ENCODE measurements around the gene CALY.

DNA sequence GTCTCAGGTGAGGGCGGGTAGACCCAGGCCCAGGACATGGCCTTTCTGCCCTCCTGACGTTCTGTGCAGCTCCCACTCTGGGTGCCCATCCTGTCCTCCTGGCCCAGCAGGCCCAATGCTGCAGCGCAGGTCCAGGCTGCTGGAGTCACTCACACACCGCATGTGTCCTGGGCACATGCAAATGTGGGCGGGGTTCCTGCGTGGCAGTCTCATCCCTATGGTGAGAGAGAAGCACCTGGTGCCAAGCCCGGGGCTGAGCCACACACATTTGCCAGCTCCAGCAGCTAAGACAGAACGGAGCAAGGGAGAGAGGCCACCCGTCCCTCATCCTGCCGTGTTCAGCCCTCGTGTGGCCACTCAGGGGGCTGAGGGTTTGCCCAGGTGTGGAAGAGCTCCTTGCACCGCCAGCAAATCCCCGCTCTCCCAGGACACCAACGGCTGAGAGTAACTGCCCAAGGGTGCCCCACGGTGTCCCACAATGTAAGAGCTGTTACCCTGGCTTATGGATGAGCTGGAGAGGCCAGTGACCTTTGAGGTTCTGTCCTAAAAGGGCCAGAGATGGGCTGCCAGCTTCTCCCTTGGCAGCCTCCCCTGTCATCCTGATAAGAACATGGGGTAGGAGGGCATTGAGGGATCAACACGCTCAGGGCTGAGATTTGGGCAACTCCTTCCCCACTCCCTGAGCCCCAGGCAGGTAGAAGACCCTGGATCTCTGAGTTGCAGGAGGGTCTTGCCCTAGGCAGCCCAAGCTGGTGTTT, 16.7 kb upstream of the CALY start:
- TF ChIP-seq POLR2A (IDR thresholded peaks at IDR 0.05; ENCODE audit: low read depth, low read length) (peak; percentile 38; the same call in 1 of the 2 replicates), POLR2AphosphoS5 (IDR thresholded peaks at IDR 0.05; ENCODE audit: low read depth, low read length) (no peak), TAF1 (IDR thresholded peaks at IDR 0.05; ENCODE audit: borderline replicate concordance, low read depth, low read length) (no peak)
